Spleen (tissue), 7 donors: ENCODE measurements around the gene DCPS.

ENCODE experiments used
- POLR2A ChIP-seq, 3 donors: fragments of 450-650 bp; IDR thresholded peaks; one replicate each; pipeline ENCODE4 v1.5.1; 2017; ENCODE audit warnings: antibody characterized with exemption in 3 of 3, mild to moderate bottlenecking in 1 of 3
- TF ChIP-seq, protein P1 (sequence below), 11 experiments: fragments of 200-600 bp in 7 of 11; fragments of 450-650 bp in 4 of 11; sonication (generic) in 4 of 11; IDR thresholded peaks in 8 of 11; conservative IDR thresholded peaks in 3 of 11; 1 replicate in 7 of 11; 2 replicates in 4 of 11; pipeline versions ENCODE4 v1.4.0 to v1.8.0; 2016 to 2021; ENCODE audit warnings: antibody characterized with exemption in 11 of 11, inconsistent platforms in 4 of 11, mild to moderate bottlenecking in 1 of 11
- donor health status: DM: no; HTN: no; CAD: no; lungs with moderate emphysema.
- donor health status: DM: no; HTN: no; CAD: no.
- donor health status: DM: no; HTN: no; CAD: no.

DNA sequence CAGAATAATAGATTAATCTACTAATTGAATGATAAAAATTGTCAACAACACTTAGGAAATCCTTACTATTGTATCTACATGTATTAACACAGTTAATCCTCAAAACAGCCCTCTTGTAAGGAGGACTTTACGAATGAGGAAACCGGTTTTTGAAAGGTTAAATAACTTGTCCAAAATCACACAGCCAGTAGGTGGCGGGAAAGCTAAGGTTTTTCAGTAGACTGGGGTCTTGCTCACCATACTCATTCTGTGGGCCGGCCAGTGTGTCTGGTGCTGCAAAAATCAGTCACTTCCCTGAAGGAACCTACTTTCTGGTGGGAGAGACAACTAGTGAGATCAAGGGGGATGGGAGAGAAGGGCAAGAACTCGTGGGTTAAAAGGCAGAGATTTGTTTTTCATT, 3.8 kb downstream of the DCPS start:
- TF ChIP-seq, protein P1, sequence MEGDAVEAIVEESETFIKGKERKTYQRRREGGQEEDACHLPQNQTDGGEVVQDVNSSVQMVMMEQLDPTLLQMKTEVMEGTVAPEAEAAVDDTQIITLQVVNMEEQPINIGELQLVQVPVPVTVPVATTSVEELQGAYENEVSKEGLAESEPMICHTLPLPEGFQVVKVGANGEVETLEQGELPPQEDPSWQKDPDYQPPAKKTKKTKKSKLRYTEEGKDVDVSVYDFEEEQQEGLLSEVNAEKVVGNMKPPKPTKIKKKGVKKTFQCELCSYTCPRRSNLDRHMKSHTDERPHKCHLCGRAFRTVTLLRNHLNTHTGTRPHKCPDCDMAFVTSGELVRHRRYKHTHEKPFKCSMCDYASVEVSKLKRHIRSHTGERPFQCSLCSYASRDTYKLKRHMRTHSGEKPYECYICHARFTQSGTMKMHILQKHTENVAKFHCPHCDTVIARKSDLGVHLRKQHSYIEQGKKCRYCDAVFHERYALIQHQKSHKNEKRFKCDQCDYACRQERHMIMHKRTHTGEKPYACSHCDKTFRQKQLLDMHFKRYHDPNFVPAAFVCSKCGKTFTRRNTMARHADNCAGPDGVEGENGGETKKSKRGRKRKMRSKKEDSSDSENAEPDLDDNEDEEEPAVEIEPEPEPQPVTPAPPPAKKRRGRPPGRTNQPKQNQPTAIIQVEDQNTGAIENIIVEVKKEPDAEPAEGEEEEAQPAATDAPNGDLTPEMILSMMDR (IDR thresholded peaks at IDR 0.05 in 8 of 11, conservative IDR thresholded peaks at IDR 0.05 in 3 of 11): peak in 4 of 11 experiments; percentile 19 to 29 (median 26)
- TF ChIP-seq POLR2A (IDR thresholded peaks at IDR 0.05): no peak
